WTC11 (cell line): ENCODE measurements around the gene MAN2B1. TPM values are rescaled to one million over a fixed set of nuclear protein-coding genes. Genes with fewer than 3 reads are reported as not detected.

Experiments
- ATAC-seq: fragments of 200-7000 bp; cut with Tn5 transposase; 2 replicates; pipeline ENCODE4 v1.10.0; 2021; ENCODE audit warnings: mild to moderate bottlenecking, moderate library complexity
- CTCF ChIA-PET: fragments of 300-600 bp; sonication (Branson Sonifier 250); formaldehyde crosslinking; loops from one replicate; lab custom pipeline; 2021; ENCODE audit warnings: antibody characterized with exemption; lab: Charles Lee
- POLR2A ChIA-PET: fragments of 350-600 bp; sonication (Branson Sonifier 250); formaldehyde crosslinking; loops from one replicate; lab custom pipeline; 2021; ENCODE audit warnings: antibody characterized with exemption; lab: Charles Lee
- DNase-seq: peaks from one replicate; pipeline ENCODE4 v3.0.0; 2021; ENCODE audit warnings: low spot score
- H3K27ac Mint-ChIP-seq: 2 replicates; pipeline ENCODE4 v1.8.0; 2021; ENCODE audit warnings: mixed read lengths
- H3K27me3 Mint-ChIP-seq: 2 replicates; pipeline ENCODE4 v1.8.0; 2021; ENCODE audit warnings: low read depth, mild to moderate bottlenecking, moderate library complexity, mixed read lengths
- H3K36me3 Mint-ChIP-seq: 2 replicates; pipeline ENCODE4 v1.8.0; 2021; ENCODE audit warnings: mixed read lengths
- H3K4me1 Mint-ChIP-seq: 2 replicates; pipeline ENCODE4 v1.8.0; 2022; ENCODE audit warnings: mixed read lengths
- H3K4me3 Mint-ChIP-seq: 2 replicates; pipeline ENCODE4 v1.8.0; 2021; ENCODE audit warnings: mild to moderate bottlenecking, moderate library complexity, mixed read lengths
- H3K9me3 Mint-ChIP-seq: 2 replicates; pipeline ENCODE4 v1.8.0; 2021; ENCODE audit warnings: mixed read lengths
- CREM ChIP-seq: sonication (generic); formaldehyde crosslinking; IDR thresholded peaks from 2 replicates; pipeline ENCODE4 v1.8.1; 2022; ENCODE audit warnings: mild to moderate bottlenecking, missing genetic modification reagents, moderate library complexity
- FOXJ3 ChIP-seq: sonication (generic); formaldehyde crosslinking; IDR thresholded peaks from 2 replicates; pipeline ENCODE4 v1.9.0; 2021; ENCODE audit warnings: missing genetic modification reagents, mild to moderate bottlenecking, borderline replicate concordance
- KAT7 ChIP-seq: sonication (generic); formaldehyde crosslinking; IDR thresholded peaks from 2 replicates; pipeline ENCODE4 v1.8.1; 2023; ENCODE audit warnings: missing genetic modification reagents, mild to moderate bottlenecking, borderline replicate concordance
- SOX15 ChIP-seq: fragments of 250-450 bp; sonication (Bioruptor Pico); IDR thresholded peaks from 2 replicates; pipeline ENCODE4 v1.9.0; 2021; ENCODE audit warnings: mild to moderate bottlenecking
- SP1 ChIP-seq: sonication (generic); formaldehyde crosslinking; conservative IDR thresholded peaks from 2 replicates; pipeline ENCODE4 v1.8.1; 2022; ENCODE audit warnings: missing genetic modification reagents
- TCF7 ChIP-seq: sonication (generic); formaldehyde crosslinking; IDR thresholded peaks from 2 replicates; pipeline ENCODE4 v1.8.0; 2022; ENCODE audit warnings: mild to moderate bottlenecking, low read depth, missing genetic modification reagents, moderate library complexity
- TEAD1 ChIP-seq: sonication (generic); formaldehyde crosslinking; IDR thresholded peaks from 2 replicates; pipeline ENCODE4 v1.8.0; 2022; ENCODE audit warnings: mild to moderate bottlenecking, missing genetic modification reagents
- ZNF396 ChIP-seq: fragments of 250-450 bp; sonication (Bioruptor Pico); IDR thresholded peaks from 2 replicates; pipeline ENCODE4 v1.8.0; 2021; ENCODE audit warnings: mild to moderate bottlenecking, moderate library complexity, borderline replicate concordance
- total RNA-seq: library from RNA; stranded (reverse); gene quantifications from 3 replicates; pipeline ENCODE4 v1.2.3, GENCODE V29; 2021
- TF ChIP-seq, protein P1 (sequence below): sonication (generic); formaldehyde crosslinking; conservative IDR thresholded peaks from 2 replicates; pipeline ENCODE4 v1.8.1; 2022; ENCODE audit warnings: mild to moderate bottlenecking, missing genetic modification reagents
- TF ChIP-seq, protein P2 (sequence below): sonication (generic); formaldehyde crosslinking; IDR thresholded peaks from 2 replicates; pipeline ENCODE4 v1.8.1; 2023; ENCODE audit warnings: mild to moderate bottlenecking, moderate library complexity, missing genetic modification reagents
- TF ChIP-seq, protein P3 (sequence below): sonication (generic); formaldehyde crosslinking; IDR thresholded peaks from 2 replicates; pipeline ENCODE4 v1.8.1; 2022; ENCODE audit warnings: low read depth, mild to moderate bottlenecking, moderate library complexity, missing genetic modification reagents, borderline replicate concordance
- TF ChIP-seq, protein P4 (sequence below): sonication (generic); formaldehyde crosslinking; IDR thresholded peaks from 2 replicates; pipeline ENCODE4 v1.8.0; 2022; ENCODE audit warnings: mild to moderate bottlenecking, missing genetic modification reagents
- TF ChIP-seq, protein P5 (sequence below): sonication (generic); formaldehyde crosslinking; IDR thresholded peaks from 2 replicates; pipeline ENCODE4 v1.8.1; 2023; ENCODE audit warnings: mild to moderate bottlenecking, missing genetic modification reagents
- TF ChIP-seq, protein P6 (sequence below): sonication (generic); formaldehyde crosslinking; IDR thresholded peaks from 2 replicates; pipeline ENCODE4 v1.8.1; 2023; ENCODE audit warnings: mild to moderate bottlenecking, missing genetic modification reagents, borderline replicate concordance
- TF ChIP-seq, protein P7 (sequence below): sonication (generic); formaldehyde crosslinking; IDR thresholded peaks from 2 replicates; pipeline ENCODE4 v1.8.1; 2022; ENCODE audit warnings: missing genetic modification reagents, borderline replicate concordance
- TF ChIP-seq, protein P8 (sequence below): sonication (generic); formaldehyde crosslinking; IDR thresholded peaks from 2 replicates; pipeline ENCODE4 v1.8.1; 2023; ENCODE audit warnings: mild to moderate bottlenecking, missing genetic modification reagents

Gene MAN2B1
- total RNA-seq, 1 experiment from 2014 or later = 73.4 TPM

DNA sequence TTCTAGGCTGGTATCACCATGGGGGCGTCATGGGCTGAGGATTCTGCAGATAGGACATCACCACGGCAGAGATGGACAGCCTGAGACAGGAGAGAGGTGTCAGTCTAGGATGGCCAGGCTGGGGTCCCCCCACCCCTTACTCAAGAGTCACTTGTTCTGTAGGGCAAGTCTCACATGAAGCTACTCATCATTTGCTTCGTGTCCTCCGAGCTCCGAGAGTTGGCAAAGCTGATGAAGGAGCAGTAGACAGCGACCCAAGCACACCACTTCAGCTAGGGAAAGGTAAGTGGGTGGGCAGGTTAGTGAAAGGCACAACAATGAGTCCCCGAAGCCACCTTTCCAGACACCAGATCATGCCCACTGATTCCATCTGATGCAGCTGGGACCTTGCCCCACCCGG is 1.8 kb upstream of the MAN2B1 start:
- CTCF ChIA-PET = interaction anchor here (1.0 to 2.9 kb wide), 4 partner anchors 11 to 29 kb away, joined by 3 to 18 read pairs (median 4); no protein-coding TSS in a partner anchor
- H3K4me1 Mint-ChIP-seq = peaks cover 33% of the 10 kb centered on the region
- H3K27me3 Mint-ChIP-seq = no peaks in the 10 kb centered on the region
- DNase-seq = no peak
- H3K4me3 Mint-ChIP-seq = peak overlapping the region; percentile 98
- POLR2A ChIA-PET = interaction anchor here (1.4 kb wide), 1 partner anchor 184 kb away, joined by 3 read pairs; the partner anchor contains the start of gene ZNF709
- no peak for ATAC-seq
- no peaks in the 10 kb centered on the region for H3K9me3 Mint-ChIP-seq
- no peak for TF ChIP-seq SOX15 (CRISPR knock-in tag)
- TF ChIP-seq, protein P1, sequence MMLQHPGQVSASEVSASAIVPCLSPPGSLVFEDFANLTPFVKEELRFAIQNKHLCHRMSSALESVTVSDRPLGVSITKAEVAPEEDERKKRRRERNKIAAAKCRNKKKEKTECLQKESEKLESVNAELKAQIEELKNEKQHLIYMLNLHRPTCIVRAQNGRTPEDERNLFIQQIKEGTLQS = 0 out of 2 replicates have a peak, but pooled peaks have one; percentile 5
- peaks cover 9% of the 10 kb centered on the region for H3K36me3 Mint-ChIP-seq
- H3K27ac Mint-ChIP-seq = peak overlapping the region; percentile 96

DNA sequence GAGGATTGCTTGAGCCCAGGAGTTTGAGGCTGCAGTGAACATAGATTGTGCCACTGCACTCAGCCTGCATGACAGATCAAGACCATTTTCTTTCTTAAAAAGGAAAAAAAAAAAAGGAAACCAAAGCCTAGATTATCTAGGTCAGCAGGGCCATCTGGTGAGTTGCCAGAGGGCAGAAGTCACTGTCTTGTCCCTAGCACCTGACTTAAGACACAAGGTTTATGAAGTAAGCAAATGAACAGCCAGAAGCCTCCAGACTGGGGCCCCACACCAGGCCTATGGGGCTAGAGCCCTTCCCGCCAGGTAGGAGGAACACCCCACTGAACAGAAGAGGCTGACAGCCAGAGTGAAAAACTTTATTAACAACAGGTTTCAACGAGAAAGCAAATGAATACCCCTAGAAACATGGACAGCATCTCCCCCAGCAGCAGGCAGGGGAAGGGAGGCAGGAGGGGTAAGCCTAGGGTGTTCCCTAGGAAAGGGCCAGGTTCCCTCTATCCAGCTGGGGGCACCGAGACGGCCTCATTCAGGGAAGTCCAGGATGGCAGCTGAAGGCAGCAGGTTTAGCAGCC is 1.3 kb upstream of the MAN2B1 start:
- Mint-ChIP-seq H3K36me3 (peaks cover 12% of the 10 kb centered on the region), H3K4me1 (peaks cover 33% of the 10 kb centered on the region), H3K27ac (no peak overlapping the region), H3K4me3 (peak overlapping the region; percentile 98), H3K27me3 (no peaks in the 10 kb centered on the region), H3K9me3 (no peaks in the 10 kb centered on the region)
- no peak for ATAC-seq
- TF ChIP-seq KAT7 (CRISPR knock-in tag) = no peak
- TF ChIP-seq, protein P2, sequence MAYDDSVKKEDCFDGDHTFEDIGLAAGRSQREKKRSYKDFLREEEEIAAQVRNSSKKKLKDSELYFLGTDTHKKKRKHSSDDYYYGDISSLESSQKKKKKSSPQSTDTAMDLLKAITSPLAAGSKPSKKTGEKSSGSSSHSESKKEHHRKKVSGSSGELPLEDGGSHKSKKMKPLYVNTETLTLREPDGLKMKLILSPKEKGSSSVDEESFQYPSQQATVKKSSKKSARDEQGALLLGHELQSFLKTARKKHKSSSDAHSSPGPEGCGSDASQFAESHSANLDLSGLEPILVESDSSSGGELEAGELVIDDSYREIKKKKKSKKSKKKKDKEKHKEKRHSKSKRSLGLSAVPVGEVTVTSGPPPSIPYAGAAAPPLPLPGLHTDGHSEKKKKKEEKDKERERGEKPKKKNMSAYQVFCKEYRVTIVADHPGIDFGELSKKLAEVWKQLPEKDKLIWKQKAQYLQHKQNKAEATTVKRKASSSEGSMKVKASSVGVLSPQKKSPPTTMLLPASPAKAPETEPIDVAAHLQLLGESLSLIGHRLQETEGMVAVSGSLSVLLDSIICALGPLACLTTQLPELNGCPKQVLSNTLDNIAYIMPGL (CRISPR knock-in tag) = no peak
- TF ChIP-seq SP1 (CRISPR knock-in tag) = no peak
- TF ChIP-seq, protein P3, sequence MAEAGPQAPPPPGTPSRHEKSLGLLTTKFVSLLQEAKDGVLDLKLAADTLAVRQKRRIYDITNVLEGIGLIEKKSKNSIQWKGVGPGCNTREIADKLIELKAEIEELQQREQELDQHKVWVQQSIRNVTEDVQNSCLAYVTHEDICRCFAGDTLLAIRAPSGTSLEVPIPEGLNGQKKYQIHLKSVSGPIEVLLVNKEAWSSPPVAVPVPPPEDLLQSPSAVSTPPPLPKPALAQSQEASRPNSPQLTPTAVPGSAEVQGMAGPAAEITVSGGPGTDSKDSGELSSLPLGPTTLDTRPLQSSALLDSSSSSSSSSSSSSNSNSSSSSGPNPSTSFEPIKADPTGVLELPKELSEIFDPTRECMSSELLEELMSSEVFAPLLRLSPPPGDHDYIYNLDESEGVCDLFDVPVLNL (CRISPR knock-in tag) = no peak
- TF ChIP-seq, protein P4, sequence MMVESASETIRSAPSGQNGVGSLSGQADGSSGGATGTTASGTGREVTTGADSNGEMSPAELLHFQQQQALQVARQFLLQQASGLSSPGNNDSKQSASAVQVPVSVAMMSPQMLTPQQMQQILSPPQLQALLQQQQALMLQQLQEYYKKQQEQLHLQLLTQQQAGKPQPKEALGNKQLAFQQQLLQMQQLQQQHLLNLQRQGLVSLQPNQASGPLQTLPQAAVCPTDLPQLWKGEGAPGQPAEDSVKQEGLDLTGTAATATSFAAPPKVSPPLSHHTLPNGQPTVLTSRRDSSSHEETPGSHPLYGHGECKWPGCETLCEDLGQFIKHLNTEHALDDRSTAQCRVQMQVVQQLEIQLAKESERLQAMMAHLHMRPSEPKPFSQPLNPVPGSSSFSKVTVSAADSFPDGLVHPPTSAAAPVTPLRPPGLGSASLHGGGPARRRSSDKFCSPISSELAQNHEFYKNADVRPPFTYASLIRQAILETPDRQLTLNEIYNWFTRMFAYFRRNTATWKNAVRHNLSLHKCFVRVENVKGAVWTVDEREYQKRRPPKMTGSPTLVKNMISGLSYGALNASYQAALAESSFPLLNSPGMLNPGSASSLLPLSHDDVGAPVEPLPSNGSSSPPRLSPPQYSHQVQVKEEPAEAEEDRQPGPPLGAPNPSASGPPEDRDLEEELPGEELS (CRISPR knock-in tag) = no peak
- TF ChIP-seq, protein P5, sequence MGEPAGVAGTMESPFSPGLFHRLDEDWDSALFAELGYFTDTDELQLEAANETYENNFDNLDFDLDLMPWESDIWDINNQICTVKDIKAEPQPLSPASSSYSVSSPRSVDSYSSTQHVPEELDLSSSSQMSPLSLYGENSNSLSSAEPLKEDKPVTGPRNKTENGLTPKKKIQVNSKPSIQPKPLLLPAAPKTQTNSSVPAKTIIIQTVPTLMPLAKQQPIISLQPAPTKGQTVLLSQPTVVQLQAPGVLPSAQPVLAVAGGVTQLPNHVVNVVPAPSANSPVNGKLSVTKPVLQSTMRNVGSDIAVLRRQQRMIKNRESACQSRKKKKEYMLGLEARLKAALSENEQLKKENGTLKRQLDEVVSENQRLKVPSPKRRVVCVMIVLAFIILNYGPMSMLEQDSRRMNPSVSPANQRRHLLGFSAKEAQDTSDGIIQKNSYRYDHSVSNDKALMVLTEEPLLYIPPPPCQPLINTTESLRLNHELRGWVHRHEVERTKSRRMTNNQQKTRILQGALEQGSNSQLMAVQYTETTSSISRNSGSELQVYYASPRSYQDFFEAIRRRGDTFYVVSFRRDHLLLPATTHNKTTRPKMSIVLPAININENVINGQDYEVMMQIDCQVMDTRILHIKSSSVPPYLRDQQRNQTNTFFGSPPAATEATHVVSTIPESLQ = no peak
- TF ChIP-seq, protein P6, sequence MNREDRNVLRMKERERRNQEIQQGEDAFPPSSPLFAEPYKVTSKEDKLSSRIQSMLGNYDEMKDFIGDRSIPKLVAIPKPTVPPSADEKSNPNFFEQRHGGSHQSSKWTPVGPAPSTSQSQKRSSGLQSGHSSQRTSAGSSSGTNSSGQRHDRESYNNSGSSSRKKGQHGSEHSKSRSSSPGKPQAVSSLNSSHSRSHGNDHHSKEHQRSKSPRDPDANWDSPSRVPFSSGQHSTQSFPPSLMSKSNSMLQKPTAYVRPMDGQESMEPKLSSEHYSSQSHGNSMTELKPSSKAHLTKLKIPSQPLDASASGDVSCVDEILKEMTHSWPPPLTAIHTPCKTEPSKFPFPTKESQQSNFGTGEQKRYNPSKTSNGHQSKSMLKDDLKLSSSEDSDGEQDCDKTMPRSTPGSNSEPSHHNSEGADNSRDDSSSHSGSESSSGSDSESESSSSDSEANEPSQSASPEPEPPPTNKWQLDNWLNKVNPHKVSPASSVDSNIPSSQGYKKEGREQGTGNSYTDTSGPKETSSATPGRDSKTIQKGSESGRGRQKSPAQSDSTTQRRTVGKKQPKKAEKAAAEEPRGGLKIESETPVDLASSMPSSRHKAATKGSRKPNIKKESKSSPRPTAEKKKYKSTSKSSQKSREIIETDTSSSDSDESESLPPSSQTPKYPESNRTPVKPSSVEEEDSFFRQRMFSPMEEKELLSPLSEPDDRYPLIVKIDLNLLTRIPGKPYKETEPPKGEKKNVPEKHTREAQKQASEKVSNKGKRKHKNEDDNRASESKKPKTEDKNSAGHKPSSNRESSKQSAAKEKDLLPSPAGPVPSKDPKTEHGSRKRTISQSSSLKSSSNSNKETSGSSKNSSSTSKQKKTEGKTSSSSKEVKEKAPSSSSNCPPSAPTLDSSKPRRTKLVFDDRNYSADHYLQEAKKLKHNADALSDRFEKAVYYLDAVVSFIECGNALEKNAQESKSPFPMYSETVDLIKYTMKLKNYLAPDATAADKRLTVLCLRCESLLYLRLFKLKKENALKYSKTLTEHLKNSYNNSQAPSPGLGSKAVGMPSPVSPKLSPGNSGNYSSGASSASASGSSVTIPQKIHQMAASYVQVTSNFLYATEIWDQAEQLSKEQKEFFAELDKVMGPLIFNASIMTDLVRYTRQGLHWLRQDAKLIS = no peak
- no peak for TF ChIP-seq FOXJ3 (CRISPR knock-in tag)
- TF ChIP-seq TEAD1 = no peak
- TF ChIP-seq TCF7 (CRISPR knock-in tag) = no peak
- TF ChIP-seq, protein P7, sequence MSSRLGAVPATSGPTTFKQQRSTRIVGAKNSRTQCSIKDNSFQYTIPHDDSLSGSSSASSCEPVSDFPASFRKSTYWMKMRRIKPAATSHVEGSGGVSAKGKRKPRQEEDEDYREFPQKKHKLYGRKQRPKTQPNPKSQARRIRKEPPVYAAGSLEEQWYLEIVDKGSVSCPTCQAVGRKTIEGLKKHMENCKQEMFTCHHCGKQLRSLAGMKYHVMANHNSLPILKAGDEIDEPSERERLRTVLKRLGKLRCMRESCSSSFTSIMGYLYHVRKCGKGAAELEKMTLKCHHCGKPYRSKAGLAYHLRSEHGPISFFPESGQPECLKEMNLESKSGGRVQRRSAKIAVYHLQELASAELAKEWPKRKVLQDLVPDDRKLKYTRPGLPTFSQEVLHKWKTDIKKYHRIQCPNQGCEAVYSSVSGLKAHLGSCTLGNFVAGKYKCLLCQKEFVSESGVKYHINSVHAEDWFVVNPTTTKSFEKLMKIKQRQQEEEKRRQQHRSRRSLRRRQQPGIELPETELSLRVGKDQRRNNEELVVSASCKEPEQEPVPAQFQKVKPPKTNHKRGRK = no peak
- TF ChIP-seq ZNF396 = no peak
- TF ChIP-seq, protein P8, sequence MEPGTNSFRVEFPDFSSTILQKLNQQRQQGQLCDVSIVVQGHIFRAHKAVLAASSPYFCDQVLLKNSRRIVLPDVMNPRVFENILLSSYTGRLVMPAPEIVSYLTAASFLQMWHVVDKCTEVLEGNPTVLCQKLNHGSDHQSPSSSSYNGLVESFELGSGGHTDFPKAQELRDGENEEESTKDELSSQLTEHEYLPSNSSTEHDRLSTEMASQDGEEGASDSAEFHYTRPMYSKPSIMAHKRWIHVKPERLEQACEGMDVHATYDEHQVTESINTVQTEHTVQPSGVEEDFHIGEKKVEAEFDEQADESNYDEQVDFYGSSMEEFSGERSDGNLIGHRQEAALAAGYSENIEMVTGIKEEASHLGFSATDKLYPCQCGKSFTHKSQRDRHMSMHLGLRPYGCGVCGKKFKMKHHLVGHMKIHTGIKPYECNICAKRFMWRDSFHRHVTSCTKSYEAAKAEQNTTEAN = no peak
- no peak for TF ChIP-seq CREM (CRISPR knock-in tag)
- ChIA-PET CTCF (interaction anchor here (1.8 to 2.9 kb wide), 2 partner anchors 10 to 28 kb away, joined by 6 to 18 read pairs; no protein-coding TSS in a partner anchor), POLR2A (no interaction called here)
- no peak for DNase-seq
